Esophagus squamous epithelium (tissue), 5 donors: Measurements from ENCODE around the gene ZNF436. TPM values are rescaled to one million over a fixed set of nuclear protein-coding genes. Genes with fewer than 3 reads are reported as not detected.

Experiments
- DNase-seq: peaks from one replicate; lab custom pipeline; 2025; lab: John Stamatoyannopoulos, UW
- H3K27ac ChIP-seq, 4 donors: fragments of 200-600 bp; sonication (generic); one replicate each; pipeline ENCODE4 v1.5.1; 2016 to 2019; ENCODE audit warnings: mild to moderate bottlenecking in 1 of 4
- H3K27me3 ChIP-seq, 4 donors: fragments of 200-600 bp; sonication (generic); 1 replicate in 3 of 4; 2 replicates in 1 of 4; pipeline versions ENCODE4 v1.5.1 to v1.6.0; 2017 to 2021; ENCODE audit warnings: antibody characterized with exemption in 1 of 4
- H3K36me3 ChIP-seq, 3 donors: fragments of 200-600 bp; sonication (generic); one replicate each; pipeline ENCODE4 v1.5.1; 2016 to 2019
- H3K4me1 ChIP-seq, 3 donors: fragments of 200-600 bp; sonication (generic); one replicate each; pipeline ENCODE4 v1.5.1; 2017 to 2019
- H3K4me3 ChIP-seq, 4 donors: fragments of 200-600 bp; sonication (generic); 1 replicate in 3 of 4; 2 replicates in 1 of 4; pipeline ENCODE4 v1.5.1; 2016 to 2019; ENCODE audit warnings: mild to moderate bottlenecking in 2 of 4, moderate library complexity in 1 of 4
- H3K9me3 ChIP-seq, 3 donors: fragments of 200-600 bp; sonication (generic); one replicate each; pipeline ENCODE4 v1.5.1; 2016 to 2019
- CTCF ChIP-seq, 6 experiments: fragments of 450-650 bp in 4 of 6; fragments of 200-600 bp in 2 of 6; sonication (generic) in 2 of 6; IDR thresholded peaks; one replicate each; pipeline ENCODE4 v1.5.1; 2016 to 2019; ENCODE audit warnings: antibody characterized with exemption in 6 of 6, mild to moderate bottlenecking in 4 of 6, moderate library complexity in 4 of 6
- POLR2A ChIP-seq, 4 donors: fragments of 450-650 bp; IDR thresholded peaks; one replicate each; pipeline ENCODE4 v1.6.1; 2017; ENCODE audit warnings: antibody characterized with exemption in 4 of 4, mild to moderate bottlenecking in 4 of 4, moderate library complexity in 3 of 4
- WGBS, 2 donors: methylation state at CpG; one replicate each; pipeline ENCODE4 v1.1.5; 2018; 5-methylcytosine and 5-hydroxymethylcytosine counted together
- intact Hi-C: fragments of 100-400 bp; cut with DNase I; formaldehyde crosslinking; loops from one replicate; pipeline ENCODE4 v1.15.0; 2022
- total RNA-seq, 4 donors: library from RNA; depleted of rRNA; stranded (reverse); fragments of >200 nt; gene quantifications; one replicate each; pipeline ENCODE4 v1.1.0, GENCODE V29; 2016
- donor health status: DM: yes; HTN: yes; CAD: no.

Gene ZNF436
- total RNA-seq, 4 donors from 2014 or later: 14.9 to 33.6 (median 24.8) TPM

- Histone ChIP-seq H3K4me3 (no peak overlapping the region), H3K27ac (peak overlapping the region in 2 of 4 donors; percentile 17 to 47), H3K27me3 (no peaks in the 10 kb centered on the region), H3K4me1 (peaks cover 24 to 60% (median 27%) of the 10 kb centered on the region in 3 donors), H3K36me3 (peaks cover 0 to 39% (median 0%) of the 10 kb centered on the region in 3 donors), H3K9me3 (no peaks in the 10 kb centered on the region)
- 52 to 75% methylated on average over 8 of the region's 8 CpGs for WGBS, 2 donors
- TF ChIP-seq POLR2A (IDR thresholded peaks at IDR 0.05): no peak
- no peak for TF ChIP-seq CTCF (IDR thresholded peaks at IDR 0.05)
- no peak for DNase-seq
- intact Hi-C loops: no loop called here
Observed at GRCh38 chr1:23407016-23407630, 37.5 kb upstream of the ZNF436 start.

GRCh38 chr1:23405946-23406345, 36.3 kb upstream of the ZNF436 start:
- no peaks in the 10 kb centered on the region for H3K9me3 ChIP-seq
- 78 to 88% methylated on average over 3 of the region's 3 CpGs for WGBS, 2 donors
- intact Hi-C loops: no loop called here

DNA sequence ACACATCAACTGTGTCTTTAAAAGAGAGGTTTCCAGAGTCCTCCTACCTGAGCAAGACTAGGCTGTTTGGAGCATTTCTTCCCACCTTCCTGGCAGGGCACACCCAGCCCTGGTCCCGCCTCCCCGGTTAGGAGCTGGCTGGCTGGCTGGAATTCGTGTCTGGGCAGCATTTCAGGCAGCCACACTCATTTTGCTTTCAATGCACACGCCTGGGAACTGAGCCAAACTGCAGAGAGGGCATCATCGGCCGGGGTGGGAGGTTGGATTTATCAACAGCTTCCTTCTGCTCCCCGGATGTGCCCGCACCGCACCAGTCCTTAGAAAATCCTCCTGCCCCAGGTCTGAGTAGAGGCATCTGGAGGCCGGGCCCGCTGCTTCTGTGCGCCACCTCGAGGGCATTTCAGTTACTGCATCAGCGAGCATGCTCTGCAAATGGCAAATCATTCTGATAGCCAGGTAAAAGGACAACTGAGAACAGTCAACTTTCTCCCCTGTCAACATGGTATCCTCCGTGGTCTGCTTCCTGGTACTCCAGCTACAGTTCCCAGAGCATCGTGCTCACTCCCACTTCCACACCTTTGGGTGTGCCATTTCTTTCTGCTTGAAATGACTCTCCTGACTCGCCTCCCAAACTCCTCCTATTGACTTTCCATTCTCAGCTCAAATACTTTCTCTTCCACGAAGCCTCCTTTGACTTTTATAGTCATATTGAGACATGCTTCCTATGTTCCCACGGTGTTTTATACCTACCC, 34.3 kb upstream of the ZNF436 start:
- intact Hi-C loops: no loop called here
- 5 to 12% methylated on average over 9 to 13 of the region's 19 CpGs for WGBS, 2 donors
- H3K4me3 ChIP-seq: peak overlapping the region in 3 of 4 donors; percentile 8 to 30 (median 10)

More at GRCh38 chr1:23405946-23406345, 36.3 kb upstream of the ZNF436 start:
- peaks cover 24 to 63% (median 35%) of the 10 kb centered on the region in 3 donors for H3K4me1 ChIP-seq
- no peaks in the 10 kb centered on the region for H3K27me3 ChIP-seq
- DNase-seq: no peak
- H3K4me3 ChIP-seq: no peak overlapping the region
- no peak overlapping the region for H3K27ac ChIP-seq
- no peak for TF ChIP-seq CTCF (IDR thresholded peaks at IDR 0.05)
- no peak for TF ChIP-seq POLR2A (IDR thresholded peaks at IDR 0.05)
- peaks cover 0 to 39% (median 0%) of the 10 kb centered on the region in 3 donors for H3K36me3 ChIP-seq

DNA sequence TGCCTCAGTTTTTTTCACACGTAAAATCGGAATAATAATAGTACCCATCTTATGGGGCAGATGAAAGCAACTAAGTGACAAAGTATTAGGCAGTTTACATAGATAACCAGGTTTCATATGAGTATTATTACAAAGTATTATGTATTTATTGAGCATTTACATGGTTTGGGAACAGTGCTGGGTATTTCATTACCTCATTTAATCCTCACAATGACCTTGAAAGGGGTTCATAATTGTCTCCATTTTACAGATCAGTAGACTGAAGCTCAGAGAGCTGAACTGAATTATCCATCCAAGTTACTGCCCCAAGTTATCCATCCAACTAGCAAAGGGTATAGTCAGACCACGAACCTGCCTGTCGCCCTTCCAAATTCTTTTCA, 33.7 kb upstream of the ZNF436 start:
- DNase-seq: no peak
- peaks cover 24 to 71% (median 38%) of the 10 kb centered on the region in 3 donors for H3K4me1 ChIP-seq

More for the DNA sequence above, 34.3 kb upstream of the ZNF436 start:
- Histone ChIP-seq H3K27ac (peak overlapping the region; percentile 69 to 81 (median 79)), H3K9me3 (no peaks in the 10 kb centered on the region), H3K4me1 (peaks cover 24 to 71% (median 38%) of the 10 kb centered on the region in 3 donors), H3K27me3 (no peaks in the 10 kb centered on the region), H3K36me3 (peaks cover 0 to 23% (median 0%) of the 10 kb centered on the region in 3 donors)
- DNase-seq: no peak
- TF ChIP-seq POLR2A (IDR thresholded peaks at IDR 0.05) (no peak), CTCF (IDR thresholded peaks at IDR 0.05) (peak; percentile 89 to 97 (median 96))

More for the DNA sequence above, 33.7 kb upstream of the ZNF436 start:
- Histone ChIP-seq H3K27me3 (no peaks in the 10 kb centered on the region), H3K27ac (peak overlapping the region; percentile 69 to 81 (median 79)), H3K36me3 (peaks cover 0 to 17% (median 0%) of the 10 kb centered on the region in 3 donors), H3K9me3 (no peaks in the 10 kb centered on the region), H3K4me3 (peak overlapping the region in 2 of 4 donors; percentile 10 to 30)
- no peak for TF ChIP-seq CTCF (IDR thresholded peaks at IDR 0.05)
- TF ChIP-seq POLR2A (IDR thresholded peaks at IDR 0.05): no peak
- WGBS, 2 donors: 42 to 49% methylated on average over 4 of the region's 4 CpGs
- intact Hi-C loops: no loop called here
